ENCODE results near the gene CLNK.

- TF ChIP-seq ZFYVE20 (CRISPR knock-in tag; IDR thresholded peaks at IDR 0.05; ENCODE audit: borderline replicate concordance, low read depth): no peak
- no peak for TF ChIP-seq SP2 (CRISPR knock-in tag; IDR thresholded peaks at IDR 0.05)
- TF ChIP-seq KDM1A (CRISPR knock-in tag; IDR thresholded peaks at IDR 0.05): no peak
- no peak for TF ChIP-seq MYC (CRISPR knock-in tag; IDR thresholded peaks at IDR 0.05; ENCODE audit: borderline replicate concordance)
- TF ChIP-seq YY1 (IDR thresholded peaks at IDR 0.05; ENCODE audit: insufficient read depth, insufficient replicate concordance, low read depth, low read length): no peak
- TF ChIP-seq, protein P1, sequence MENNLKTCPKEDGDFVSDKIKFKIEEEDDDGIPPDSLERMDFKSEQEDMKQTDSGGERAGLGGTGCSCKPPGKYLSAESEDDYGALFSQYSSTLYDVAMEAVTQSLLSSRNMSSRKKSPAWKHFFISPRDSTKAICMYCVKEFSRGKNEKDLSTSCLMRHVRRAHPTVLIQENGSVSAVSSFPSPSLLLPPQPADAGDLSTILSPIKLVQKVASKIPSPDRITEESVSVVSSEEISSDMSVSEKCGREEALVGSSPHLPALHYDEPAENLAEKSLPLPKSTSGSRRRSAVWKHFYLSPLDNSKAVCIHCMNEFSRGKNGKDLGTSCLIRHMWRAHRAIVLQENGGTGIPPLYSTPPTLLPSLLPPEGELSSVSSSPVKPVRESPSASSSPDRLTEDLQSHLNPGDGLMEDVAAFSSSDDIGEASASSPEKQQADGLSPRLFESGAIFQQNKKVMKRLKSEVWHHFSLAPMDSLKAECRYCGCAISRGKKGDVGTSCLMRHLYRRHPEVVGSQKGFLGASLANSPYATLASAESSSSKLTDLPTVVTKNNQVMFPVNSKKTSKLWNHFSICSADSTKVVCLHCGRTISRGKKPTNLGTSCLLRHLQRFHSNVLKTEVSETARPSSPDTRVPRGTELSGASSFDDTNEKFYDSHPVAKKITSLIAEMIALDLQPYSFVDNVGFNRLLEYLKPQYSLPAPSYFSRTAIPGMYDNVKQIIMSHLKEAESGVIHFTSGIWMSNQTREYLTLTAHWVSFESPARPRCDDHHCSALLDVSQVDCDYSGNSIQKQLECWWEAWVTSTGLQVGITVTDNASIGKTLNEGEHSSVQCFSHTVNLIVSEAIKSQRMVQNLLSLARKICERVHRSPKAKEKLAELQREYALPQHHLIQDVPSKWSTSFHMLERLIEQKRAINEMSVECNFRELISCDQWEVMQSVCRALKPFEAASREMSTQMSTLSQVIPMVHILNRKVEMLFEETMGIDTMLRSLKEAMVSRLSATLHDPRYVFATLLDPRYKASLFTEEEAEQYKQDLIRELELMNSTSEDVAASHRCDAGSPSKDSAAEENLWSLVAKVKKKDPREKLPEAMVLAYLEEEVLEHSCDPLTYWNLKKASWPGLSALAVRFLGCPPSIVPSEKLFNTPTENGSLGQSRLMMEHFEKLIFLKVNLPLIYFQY (CRISPR knock-in tag; IDR thresholded peaks at IDR 0.05; ENCODE audit: borderline replicate concordance): no peak
- TF ChIP-seq ZNF614 (CRISPR knock-in tag; IDR thresholded peaks at IDR 0.05; ENCODE audit: borderline replicate concordance): no peak
- no peak for TF ChIP-seq ZNF274 (CRISPR knock-in tag; IDR thresholded peaks at IDR 0.05)
- no peak for TF ChIP-seq PTBP1 (IDR thresholded peaks at IDR 0.05; ENCODE audit: low read depth, low read length, poor library complexity, severe bottlenecking)
- TF ChIP-seq, protein P2, sequence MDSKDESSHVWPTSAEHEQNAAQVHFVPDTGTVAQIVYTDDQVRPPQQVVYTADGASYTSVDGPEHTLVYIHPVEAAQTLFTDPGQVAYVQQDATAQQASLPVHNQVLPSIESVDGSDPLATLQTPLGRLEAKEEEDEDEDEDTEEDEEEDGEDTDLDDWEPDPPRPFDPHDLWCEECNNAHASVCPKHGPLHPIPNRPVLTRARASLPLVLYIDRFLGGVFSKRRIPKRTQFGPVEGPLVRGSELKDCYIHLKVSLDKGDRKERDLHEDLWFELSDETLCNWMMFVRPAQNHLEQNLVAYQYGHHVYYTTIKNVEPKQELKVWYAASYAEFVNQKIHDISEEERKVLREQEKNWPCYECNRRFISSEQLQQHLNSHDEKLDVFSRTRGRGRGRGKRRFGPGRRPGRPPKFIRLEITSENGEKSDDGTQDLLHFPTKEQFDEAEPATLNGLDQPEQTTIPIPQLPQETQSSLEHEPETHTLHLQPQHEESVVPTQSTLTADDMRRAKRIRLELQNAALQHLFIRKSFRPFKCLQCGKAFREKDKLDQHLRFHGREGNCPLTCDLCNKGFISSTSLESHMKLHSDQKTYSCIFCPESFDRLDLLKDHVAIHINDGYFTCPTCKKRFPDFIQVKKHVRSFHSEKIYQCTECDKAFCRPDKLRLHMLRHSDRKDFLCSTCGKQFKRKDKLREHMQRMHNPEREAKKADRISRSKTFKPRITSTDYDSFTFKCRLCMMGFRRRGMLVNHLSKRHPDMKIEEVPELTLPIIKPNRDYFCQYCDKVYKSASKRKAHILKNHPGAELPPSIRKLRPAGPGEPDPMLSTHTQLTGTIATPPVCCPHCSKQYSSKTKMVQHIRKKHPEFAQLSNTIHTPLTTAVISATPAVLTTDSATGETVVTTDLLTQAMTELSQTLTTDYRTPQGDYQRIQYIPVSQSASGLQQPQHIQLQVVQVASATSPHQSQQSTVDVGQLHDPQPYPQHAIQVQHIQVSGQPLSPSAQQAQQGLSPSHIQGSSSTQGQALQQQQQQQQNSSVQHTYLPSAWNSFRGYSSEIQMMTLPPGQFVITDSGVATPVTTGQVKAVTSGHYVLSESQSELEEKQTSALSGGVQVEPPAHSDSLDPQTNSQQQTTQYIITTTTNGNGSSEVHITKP (CRISPR knock-in tag; IDR thresholded peaks at IDR 0.05; ENCODE audit: low read depth): no peak
- no peak for TF ChIP-seq CTCF (CRISPR knock-in tag; IDR thresholded peaks at IDR 0.05)
- no peak for TF ChIP-seq FOXA1 (IDR thresholded peaks at IDR 0.05)
- TF ChIP-seq FOXA1 (CRISPR knock-in tag; IDR thresholded peaks at IDR 0.05): no peak
- TF ChIP-seq MLX (CRISPR knock-in tag; IDR thresholded peaks at IDR 0.05): no peak
- TF ChIP-seq SRF (IDR thresholded peaks at IDR 0.05; ENCODE audit: low read depth, low read length): no peak
Observed at GRCh38 chr4:10527438-10527837, 157.1 kb downstream of the CLNK start.
